ENCODE data around the gene NUP43. TPM values are rescaled to one million over a fixed set of nuclear protein-coding genes. Genes with fewer than 3 reads are reported as not detected.
A peak's percentile ranks its signal among the peaks of the same experiment; 100 is the strongest.

The NUP43 gene
- total RNA-seq (36.1 TPM), polyA plus RNA-seq (ENCODE audit: insufficient read depth, low read depth, low replicate concordance) (9.9 TPM)
- long read RNA-seq, donor 1 = 0 reads
- long read RNA-seq, donor 2, partial matches to known transcripts = 7 of 11 reads
- long read RNA-seq, donor 2, other reads (novel, unspliced or antisense) = 0 of 11 reads
- long read RNA-seq, donor 3, partial matches to known transcripts = 12 of 17 reads
- long read RNA-seq, donor 3, other reads (novel, unspliced or antisense) = 0 of 17 reads
- long read RNA-seq, donor 4, partial matches to known transcripts = 0 of 2 reads
- long read RNA-seq, donor 4, other reads (novel, unspliced or antisense) = 0 of 2 reads
- long read RNA-seq, donor 5, partial matches to known transcripts = 0 of 1 reads
- long read RNA-seq, donor 5, other reads (novel, unspliced or antisense) = 0 of 1 reads
- long read RNA-seq, donor 6, partial matches to known transcripts = 0 of 2 reads
- long read RNA-seq, donor 6, other reads (novel, unspliced or antisense) = 0 of 2 reads
- long read RNA-seq, donor 7, partial matches to known transcripts = 4 of 7 reads
- long read RNA-seq, donor 7, other reads (novel, unspliced or antisense) = 1 of 7 reads
- long read RNA-seq, donor 8, partial matches to known transcripts = 0 of 3 reads
- long read RNA-seq, donor 8, other reads (novel, unspliced or antisense) = 0 of 3 reads
- long read RNA-seq, donor 9, partial matches to known transcripts = 0 of 3 reads
- long read RNA-seq, donor 9, other reads (novel, unspliced or antisense) = 0 of 3 reads
- long read RNA-seq, donor 10, transcript NUP43-201 (8 exons, 3,874 nt) = major isoform, 5 of 11 reads
- long read RNA-seq, donor 10, partial matches to known transcripts = 6 of 11 reads
- long read RNA-seq, donor 10, other reads (novel, unspliced or antisense) = 0 of 11 reads

DNA sequence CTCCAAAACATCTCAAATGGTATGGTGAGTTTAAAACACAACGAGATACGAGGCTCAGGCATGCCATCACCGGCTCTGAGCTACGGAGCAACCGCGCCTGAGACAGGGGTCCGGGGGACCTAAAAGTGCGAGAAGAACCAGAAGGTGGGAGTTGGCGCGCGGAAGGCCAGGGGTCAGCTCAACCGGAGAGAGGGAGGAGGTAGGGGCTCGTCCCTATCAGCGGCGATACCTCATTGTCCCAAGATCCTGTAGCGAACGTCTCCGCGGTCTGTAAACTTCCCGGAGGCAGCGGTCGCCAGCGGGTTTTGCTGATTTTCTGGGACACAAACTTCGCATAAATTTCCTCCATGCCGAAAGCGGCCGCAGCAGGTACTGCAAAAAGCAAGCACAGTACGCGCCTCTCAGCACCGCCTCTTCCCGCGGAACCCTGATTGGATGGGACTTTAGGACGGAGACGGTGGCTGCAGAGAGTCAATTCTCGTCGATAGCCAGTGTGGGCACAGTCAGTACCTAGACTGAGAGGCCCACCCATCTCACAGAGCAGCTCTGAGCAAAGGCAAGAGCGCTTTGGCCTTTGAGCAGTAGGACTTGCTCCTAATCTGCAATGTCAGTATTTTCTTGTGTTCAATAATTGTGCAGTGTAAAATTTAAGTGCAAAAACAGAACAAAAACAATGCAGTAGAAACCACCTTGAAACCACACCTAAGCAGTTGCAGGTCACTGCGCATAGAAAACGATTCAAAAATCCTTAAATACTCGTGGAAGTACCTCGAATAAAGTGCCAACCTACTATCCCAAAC is at the start of gene NUP43:
NUP43 (minus strand) TSS at position 383 of the 800 bp plus-strand sequence; CDS start at position 349, 34 bp downstream.
- peaks cover 0 to 8% (median 7%) of the 10 kb centered on the region in 3 donors for H3K4me1 ChIP-seq (ENCODE audit: control insufficient read depth in 2 of 3, insufficient read depth in 2 of 3, low read depth in 1 of 3, low read length in 3 of 3)
- no peaks in the 10 kb centered on the region for H3K9me3 ChIP-seq (ENCODE audit: control insufficient read depth in 2 of 3, insufficient read depth in 1 of 3, low read length in 3 of 3)
- peaks cover 0 to 3% (median 3%) of the 10 kb centered on the region in 3 donors for H3K36me3 ChIP-seq (ENCODE audit: control insufficient read depth in 2 of 3, insufficient read depth in 3 of 3, low read length in 3 of 3)
- DNase-seq = peak; percentile 95 to 97 (median 95)
- H3K27ac ChIP-seq (ENCODE audit: low read depth in 2 of 2, low read length in 2 of 2) = peak within 1 kb of the TSS in 1 of 2 donors; percentile 26
- peak within 1 kb of the TSS; percentile 20 to 84 (median 71) for H3K9ac ChIP-seq (ENCODE audit: low read length in 3 of 3)
- H3K27me3 ChIP-seq (ENCODE audit: control insufficient read depth, insufficient read depth, low read length) = no peaks in the 10 kb centered on the region
- intact Hi-C loops (cut with DNase I) = no loop called here
- H3K4me3 ChIP-seq (ENCODE audit: low read length in 3 of 3) = peak within 1 kb of the TSS; percentile 66 to 91 (median 80)
- TF ChIP-seq CTCF (IDR thresholded peaks at IDR 0.05; ENCODE audit: borderline replicate concordance, extremely low read depth, insufficient read depth) = peak; percentile 55
- no peak for FAIRE-seq

DNA sequence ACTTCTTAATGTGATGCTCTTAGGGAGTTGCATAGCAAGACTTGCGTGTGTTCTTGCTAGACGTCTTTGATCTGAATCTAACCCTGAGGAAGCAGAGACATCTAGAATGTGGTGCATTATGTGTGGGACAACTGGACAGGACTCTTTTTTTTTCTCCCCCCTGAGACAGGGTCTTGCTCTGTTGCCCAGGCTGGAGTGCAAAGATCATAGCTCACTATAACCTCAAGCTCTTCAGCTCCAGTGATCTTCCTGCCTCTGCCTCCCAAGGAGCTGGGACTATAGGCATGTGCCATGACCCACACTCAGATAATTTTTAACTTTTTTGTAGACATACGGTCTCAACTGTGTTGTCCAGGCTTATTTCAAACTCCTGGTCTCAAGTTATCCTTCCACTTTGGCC is 37.2 kb upstream of the NUP43 start:
- no peak for FAIRE-seq
- Histone ChIP-seq H3K9me3 (ENCODE audit: control insufficient read depth in 2 of 3, insufficient read depth in 1 of 3, low read length in 3 of 3) (no peaks in the 10 kb centered on the region), H3K27ac (ENCODE audit: low read depth in 2 of 2, low read length in 2 of 2) (no peak overlapping the region), H3K9ac (ENCODE audit: low read length in 3 of 3) (no peak overlapping the region), H3K4me1 (ENCODE audit: control insufficient read depth in 2 of 3, insufficient read depth in 2 of 3, low read depth in 1 of 3, low read length in 3 of 3) (no peaks in the 10 kb centered on the region), H3K36me3 (ENCODE audit: control insufficient read depth in 2 of 3, insufficient read depth in 3 of 3, low read length in 3 of 3) (no peaks in the 10 kb centered on the region), H3K27me3 (ENCODE audit: control insufficient read depth, insufficient read depth, low read length) (no peaks in the 10 kb centered on the region), H3K4me3 (ENCODE audit: low read length in 3 of 3) (no peak overlapping the region)
- intact Hi-C loops (cut with DNase I) = no loop called here
- no peak for TF ChIP-seq CTCF (IDR thresholded peaks at IDR 0.05; ENCODE audit: borderline replicate concordance, extremely low read depth, insufficient read depth)
- peak in 1 of 5 donors; percentile 1 for DNase-seq

DNA sequence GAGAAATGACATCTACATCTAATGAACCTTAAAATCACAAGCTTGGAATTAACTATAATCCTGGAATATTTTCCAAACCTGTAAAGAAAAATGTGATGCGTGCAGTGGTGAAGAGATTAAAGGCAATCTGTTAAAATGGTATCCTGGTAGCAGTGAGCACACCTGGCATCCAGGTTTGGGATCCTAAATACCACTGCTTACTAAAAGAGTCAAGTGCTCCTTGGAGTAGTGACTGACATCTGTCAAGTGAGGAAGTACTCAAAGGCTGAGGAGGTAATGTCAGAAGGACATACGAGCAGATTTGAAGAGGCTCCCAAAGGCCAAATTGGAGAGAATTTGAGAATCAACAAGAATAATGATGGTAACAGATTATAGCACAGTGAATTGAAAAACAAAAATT is 36.0 kb upstream of the NUP43 start:
- Histone ChIP-seq H3K9me3 (ENCODE audit: control insufficient read depth in 2 of 3, insufficient read depth in 1 of 3, low read length in 3 of 3) (no peaks in the 10 kb centered on the region), H3K36me3 (ENCODE audit: control insufficient read depth in 2 of 3, insufficient read depth in 3 of 3, low read length in 3 of 3) (no peaks in the 10 kb centered on the region), H3K27ac (ENCODE audit: low read depth in 2 of 2, low read length in 2 of 2) (no peak overlapping the region), H3K9ac (ENCODE audit: low read length in 3 of 3) (no peak overlapping the region), H3K4me1 (ENCODE audit: control insufficient read depth in 2 of 3, insufficient read depth in 2 of 3, low read depth in 1 of 3, low read length in 3 of 3) (no peaks in the 10 kb centered on the region), H3K27me3 (ENCODE audit: control insufficient read depth, insufficient read depth, low read length) (no peaks in the 10 kb centered on the region), H3K4me3 (ENCODE audit: low read length in 3 of 3) (no peak overlapping the region)
- FAIRE-seq = no peak
- no peak for TF ChIP-seq CTCF (IDR thresholded peaks at IDR 0.05; ENCODE audit: borderline replicate concordance, extremely low read depth, insufficient read depth)
- intact Hi-C loops (cut with DNase I) = no loop called here
- no peak for DNase-seq
